ENCODE measurements around the gene WDR90. TPM values are rescaled to one million over a fixed set of nuclear protein-coding genes. Genes with fewer than 3 reads are reported as not detected.
A peak's percentile ranks its signal among the peaks of the same experiment; 100 is the strongest.

WDR90 gene
- total and polyA plus RNA-seq, 2 of the 13 experiments (the other 11 are each of a cell fraction or from before 2014, with no cell fraction given), result 14.9 to 28.9 TPM

DNA sequence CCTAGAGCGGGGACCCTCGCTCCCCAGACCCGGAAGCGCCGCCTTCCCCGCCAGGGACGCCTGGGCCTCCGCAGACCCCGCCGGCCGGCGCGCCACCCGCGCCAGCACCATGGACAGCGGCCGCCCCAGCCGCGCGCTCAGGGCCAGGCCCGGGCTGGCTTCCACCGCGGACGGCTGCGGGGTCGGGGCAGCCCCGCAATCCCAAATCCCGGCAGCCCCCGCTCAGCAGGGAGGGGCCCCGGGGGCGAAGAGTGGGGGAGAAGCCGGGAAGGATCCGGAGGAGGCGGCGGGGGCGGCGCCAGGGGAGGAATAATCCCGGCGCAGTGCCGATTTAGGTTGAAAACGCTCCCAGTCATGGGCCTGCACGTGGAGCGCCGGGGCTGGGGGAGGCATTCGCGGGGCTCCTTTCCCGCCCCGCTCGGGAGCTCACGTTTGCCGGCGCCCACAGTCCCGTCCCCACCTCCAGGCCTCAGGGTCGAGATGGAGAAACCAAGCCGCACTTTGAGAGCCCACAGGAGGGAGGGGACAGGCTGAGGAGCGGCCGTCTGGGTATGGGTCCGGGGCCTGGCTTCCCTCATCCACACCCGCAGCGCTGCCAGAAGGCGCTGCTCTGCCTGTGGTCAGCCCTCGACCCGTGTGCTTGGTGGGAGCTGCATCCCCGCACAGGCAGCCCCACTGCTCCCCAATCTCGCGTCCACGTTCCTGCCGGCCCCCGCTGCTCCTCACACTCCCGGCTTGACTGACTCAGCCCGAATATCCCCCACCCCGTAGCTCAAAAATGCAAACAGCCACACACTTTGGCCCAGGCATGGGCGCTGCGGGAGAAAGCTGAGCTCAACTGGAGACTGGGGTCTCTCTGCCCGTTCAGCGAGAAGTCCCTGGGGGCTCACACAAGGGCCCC, 51.8 kb downstream of the WDR90 start (continued):
- TF ChIP-seq MBD4 (IDR thresholded peaks at IDR 0.05; ENCODE audit: borderline replicate concordance, low read length) (no peak), EED (CRISPR knock-in tag; IDR thresholded peaks at IDR 0.05) (no peak), SALL1 (CRISPR knock-in tag; IDR thresholded peaks at IDR 0.05) (peak; percentile 87), LCORL (IDR thresholded peaks at IDR 0.05) (no peak), LCORL (CRISPR knock-in tag; IDR thresholded peaks at IDR 0.05) (no peak), GLI4 (CRISPR knock-in tag; IDR thresholded peaks at IDR 0.05; ENCODE audit: borderline replicate concordance) (peak; percentile 83; the same call in 1 of the 2 replicates), CBX5 (CRISPR knock-in tag; IDR thresholded peaks at IDR 0.05; ENCODE audit: borderline replicate concordance) (no peak), HOXD1 (CRISPR knock-in tag; IDR thresholded peaks at IDR 0.05) (0 out of 2 replicates have a peak, but pooled peaks have one; percentile 66), ZNF567 (CRISPR knock-in tag; IDR thresholded peaks at IDR 0.05; ENCODE audit: borderline replicate concordance) (no peak), SCMH1 (CRISPR knock-in tag; IDR thresholded peaks at IDR 0.05; ENCODE audit: borderline replicate concordance) (no peak), ZNF792 (CRISPR knock-in tag; IDR thresholded peaks at IDR 0.05) (0 out of 2 replicates have a peak, but pooled peaks have one; percentile 59), TEAD2 (CRISPR knock-in tag; IDR thresholded peaks at IDR 0.05) (0 out of 2 replicates have a peak, but pooled peaks have one; percentile 62), ZMYM2 (CRISPR knock-in tag; IDR thresholded peaks at IDR 0.05) (no peak), PCBP2 (optimal IDR thresholded peaks at IDR 0.05; ENCODE audit: low read depth, low read length, poor library complexity, severe bottlenecking) (no peak), ZNF772 (CRISPR knock-in tag; IDR thresholded peaks at IDR 0.05) (no peak), ZFP37 (CRISPR knock-in tag; IDR thresholded peaks at IDR 0.05; ENCODE audit: borderline replicate concordance) (no peak), PHF21A (CRISPR knock-in tag; IDR thresholded peaks at IDR 0.05) (no peak), NCOA5 (CRISPR knock-in tag; IDR thresholded peaks at IDR 0.05) (no peak), BHLHE40 (IDR thresholded peaks at IDR 0.05; ENCODE audit: low read length) (no peak), ZNF569 (CRISPR knock-in tag; IDR thresholded peaks at IDR 0.05; ENCODE audit: borderline replicate concordance) (no peak), ARHGAP35 (CRISPR knock-in tag; IDR thresholded peaks at IDR 0.05; ENCODE audit: borderline replicate concordance) (no peak), ADNP (CRISPR knock-in tag; IDR thresholded peaks at IDR 0.05) (no peak), HIVEP1 (CRISPR knock-in tag; IDR thresholded peaks at IDR 0.05) (no peak), KAT2B (IDR thresholded peaks at IDR 0.05; ENCODE audit: borderline replicate concordance, low read depth, low read length) (no peak), ZNF329 (CRISPR knock-in tag; IDR thresholded peaks at IDR 0.05; ENCODE audit: low read depth) (no peak), POLR2A (IDR thresholded peaks at IDR 0.05; ENCODE audit: insufficient read depth in 1 of 2, low read depth in 2 of 2, low read length in 2 of 2) (no peak)
- TF ChIP-seq, protein P1, sequence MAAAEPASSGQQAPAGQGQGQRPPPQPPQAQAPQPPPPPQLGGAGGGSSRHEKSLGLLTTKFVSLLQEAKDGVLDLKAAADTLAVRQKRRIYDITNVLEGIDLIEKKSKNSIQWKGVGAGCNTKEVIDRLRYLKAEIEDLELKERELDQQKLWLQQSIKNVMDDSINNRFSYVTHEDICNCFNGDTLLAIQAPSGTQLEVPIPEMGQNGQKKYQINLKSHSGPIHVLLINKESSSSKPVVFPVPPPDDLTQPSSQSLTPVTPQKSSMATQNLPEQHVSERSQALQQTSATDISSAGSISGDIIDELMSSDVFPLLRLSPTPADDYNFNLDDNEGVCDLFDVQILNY (CRISPR knock-in tag; conservative IDR thresholded peaks at IDR 0.05), result 0 out of 2 replicates have a peak, but pooled peaks have one; percentile 49
- TF ChIP-seq, protein P2, sequence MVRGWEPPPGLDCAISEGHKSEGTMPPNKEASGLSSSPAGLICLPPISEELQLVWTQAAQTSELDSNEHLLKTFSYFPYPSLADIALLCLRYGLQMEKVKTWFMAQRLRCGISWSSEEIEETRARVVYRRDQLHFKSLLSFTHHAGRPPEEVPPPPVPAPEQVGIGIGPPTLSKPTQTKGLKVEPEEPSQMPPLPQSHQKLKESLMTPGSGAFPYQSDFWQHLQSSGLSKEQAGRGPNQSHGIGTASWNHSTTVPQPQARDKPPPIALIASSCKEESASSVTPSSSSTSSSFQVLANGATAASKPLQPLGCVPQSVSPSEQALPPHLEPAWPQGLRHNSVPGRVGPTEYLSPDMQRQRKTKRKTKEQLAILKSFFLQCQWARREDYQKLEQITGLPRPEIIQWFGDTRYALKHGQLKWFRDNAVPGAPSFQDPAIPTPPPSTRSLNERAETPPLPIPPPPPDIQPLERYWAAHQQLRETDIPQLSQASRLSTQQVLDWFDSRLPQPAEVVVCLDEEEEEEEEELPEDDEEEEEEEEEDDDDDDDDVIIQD (CRISPR knock-in tag; IDR thresholded peaks at IDR 0.05; ENCODE audit: low read depth), result no peak
- TF ChIP-seq, protein P3, sequence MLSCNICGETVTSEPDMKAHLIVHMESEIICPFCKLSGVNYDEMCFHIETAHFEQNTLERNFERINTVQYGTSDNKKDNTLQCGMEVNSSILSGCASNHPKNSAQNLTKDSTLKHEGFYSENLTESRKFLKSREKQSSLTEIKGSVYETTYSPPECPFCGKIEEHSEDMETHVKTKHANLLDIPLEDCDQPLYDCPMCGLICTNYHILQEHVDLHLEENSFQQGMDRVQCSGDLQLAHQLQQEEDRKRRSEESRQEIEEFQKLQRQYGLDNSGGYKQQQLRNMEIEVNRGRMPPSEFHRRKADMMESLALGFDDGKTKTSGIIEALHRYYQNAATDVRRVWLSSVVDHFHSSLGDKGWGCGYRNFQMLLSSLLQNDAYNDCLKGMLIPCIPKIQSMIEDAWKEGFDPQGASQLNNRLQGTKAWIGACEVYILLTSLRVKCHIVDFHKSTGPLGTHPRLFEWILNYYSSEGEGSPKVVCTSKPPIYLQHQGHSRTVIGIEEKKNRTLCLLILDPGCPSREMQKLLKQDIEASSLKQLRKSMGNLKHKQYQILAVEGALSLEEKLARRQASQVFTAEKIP (CRISPR knock-in tag; IDR thresholded peaks at IDR 0.05; ENCODE audit: borderline replicate concordance), result no peak
